ENCODE data around the gene ARMCX6. TPM values are rescaled to one million over a fixed set of nuclear protein-coding genes. Genes with fewer than 3 reads are reported as not detected.

Gene ARMCX6
- total and polyA plus RNA-seq, 2 of the 13 experiments (the other 11 are each of a cell fraction or from before 2014, with no cell fraction given) = 19.4 to 23.3 TPM

GRCh38 chrX:101617211-101618191 lies at the start of gene ARMCX6 (continued):
- no peak for TF ChIP-seq CENPX (CRISPR knock-in tag; IDR thresholded peaks at IDR 0.05)
- TF ChIP-seq ZNF616 (CRISPR knock-in tag; IDR thresholded peaks at IDR 0.05; ENCODE audit: low read depth) = no peak
- TF ChIP-seq CHD4 (IDR thresholded peaks at IDR 0.05; ENCODE audit: borderline replicate concordance, low read length) = no peak
- TF ChIP-seq SP1 (IDR thresholded peaks at IDR 0.05) = no peak
- no peak; the same call in 1 of the 2 replicates for TF ChIP-seq SP1 (CRISPR knock-in tag; IDR thresholded peaks at IDR 0.05)
- TF ChIP-seq ZNF234 (CRISPR knock-in tag; conservative IDR thresholded peaks at IDR 0.05) = no peak
- peak; percentile 30 to 32; a peak in 2 of 4 replicates for TF ChIP-seq HMGXB4 (CRISPR knock-in tag; IDR thresholded peaks at IDR 0.05; ENCODE audit: borderline replicate concordance in 1 of 2, low read depth in 1 of 2)
- TF ChIP-seq NR1H2 (CRISPR knock-in tag; IDR thresholded peaks at IDR 0.05; ENCODE audit: borderline replicate concordance, low read depth) = no peak
- TF ChIP-seq ZBTB1 (CRISPR knock-in tag; IDR thresholded peaks at IDR 0.05; ENCODE audit: borderline replicate concordance) = no peak
- TF ChIP-seq TBX2 (CRISPR knock-in tag; IDR thresholded peaks at IDR 0.05; ENCODE audit: borderline replicate concordance) = no peak
- TF ChIP-seq ZNF230 (CRISPR knock-in tag; IDR thresholded peaks at IDR 0.05) = no peak
- no peak for TF ChIP-seq TCF12 (IDR thresholded peaks at IDR 0.05)
- TF ChIP-seq TCF12 (CRISPR knock-in tag; IDR thresholded peaks at IDR 0.05) = no peak
- TF ChIP-seq NONO (IDR thresholded peaks at IDR 0.05) = no peak
- TF ChIP-seq NONO (CRISPR knock-in tag; conservative IDR thresholded peaks at IDR 0.05) = no peak
- TF ChIP-seq ZFAT (CRISPR knock-in tag; conservative IDR thresholded peaks at IDR 0.05) = no peak
- TF ChIP-seq PHF21A (CRISPR knock-in tag; IDR thresholded peaks at IDR 0.05) = no peak
- TF ChIP-seq, protein P1, sequence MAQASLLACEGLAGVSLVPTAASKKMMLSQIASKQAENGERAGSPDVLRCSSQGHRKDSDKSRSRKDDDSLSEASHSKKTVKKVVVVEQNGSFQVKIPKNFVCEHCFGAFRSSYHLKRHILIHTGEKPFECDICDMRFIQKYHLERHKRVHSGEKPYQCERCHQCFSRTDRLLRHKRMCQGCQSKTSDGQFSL (CRISPR knock-in tag; IDR thresholded peaks at IDR 0.05) = no peak
- TF ChIP-seq MYPOP (CRISPR knock-in tag; IDR thresholded peaks at IDR 0.05) = no peak
- TF ChIP-seq, protein P2, sequence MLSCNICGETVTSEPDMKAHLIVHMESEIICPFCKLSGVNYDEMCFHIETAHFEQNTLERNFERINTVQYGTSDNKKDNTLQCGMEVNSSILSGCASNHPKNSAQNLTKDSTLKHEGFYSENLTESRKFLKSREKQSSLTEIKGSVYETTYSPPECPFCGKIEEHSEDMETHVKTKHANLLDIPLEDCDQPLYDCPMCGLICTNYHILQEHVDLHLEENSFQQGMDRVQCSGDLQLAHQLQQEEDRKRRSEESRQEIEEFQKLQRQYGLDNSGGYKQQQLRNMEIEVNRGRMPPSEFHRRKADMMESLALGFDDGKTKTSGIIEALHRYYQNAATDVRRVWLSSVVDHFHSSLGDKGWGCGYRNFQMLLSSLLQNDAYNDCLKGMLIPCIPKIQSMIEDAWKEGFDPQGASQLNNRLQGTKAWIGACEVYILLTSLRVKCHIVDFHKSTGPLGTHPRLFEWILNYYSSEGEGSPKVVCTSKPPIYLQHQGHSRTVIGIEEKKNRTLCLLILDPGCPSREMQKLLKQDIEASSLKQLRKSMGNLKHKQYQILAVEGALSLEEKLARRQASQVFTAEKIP (CRISPR knock-in tag; IDR thresholded peaks at IDR 0.05; ENCODE audit: borderline replicate concordance) = no peak
- no peak for TF ChIP-seq ATF7 (IDR thresholded peaks at IDR 0.05)
- TF ChIP-seq ATF7 (CRISPR knock-in tag; IDR thresholded peaks at IDR 0.05) = no peak
- TF ChIP-seq KLF13 (CRISPR knock-in tag; IDR thresholded peaks at IDR 0.05) = no peak
- TF ChIP-seq ZNF33B (CRISPR knock-in tag; IDR thresholded peaks at IDR 0.05) = no peak
- no peak for TF ChIP-seq PITX1 (CRISPR knock-in tag; IDR thresholded peaks at IDR 0.05)
- TF ChIP-seq ZNF7 (CRISPR knock-in tag; IDR thresholded peaks at IDR 0.05) = no peak
- TF ChIP-seq PRPF4 (IDR thresholded peaks at IDR 0.05; ENCODE audit: low read depth, low read length, poor library complexity, severe bottlenecking) = no peak
